CD4-positive, alpha-beta T cell treated with Interleukin-21 for 1 hour (primary cell): ENCODE data around the gene KISS1.

Source experiments
- DNase-seq: peaks from one replicate; pipeline ENCODE4 v3.0.0-alpha.2; 2020

The KISS1 gene

GRCh38 chr1:204153667-204154066 lies 42.6 kb downstream of the KISS1 start:
- DNase-seq = no peak

- no peak for DNase-seq
These were observed 43.8 kb downstream of the KISS1 start for GRCh38 chr1:204152310-204153044.

GRCh38 chr1:204151552-204152309 lies 44.6 kb downstream of the KISS1 start, which contains the start of gene ETNK2:
Gene ETNK2 (minus strand): TSS chr1:204152044. CDS start chr1:204151852, 192 bp downstream.
- DNase-seq = peak; percentile 71

- peak; percentile 20 for DNase-seq
These were observed 45.4 kb downstream of the KISS1 start for GRCh38 chr1:204150702-204151551.

GRCh38 chr1:204149635-204150565 lies 46.4 kb downstream of the KISS1 start:
- no peak for DNase-seq

- DNase-seq = no peak
These were observed 47.2 kb downstream of the KISS1 start for GRCh38 chr1:204149107-204149506.

GRCh38 chr1:204147406-204148383 lies 48.6 kb downstream of the KISS1 start:
- DNase-seq = no peak

- no peak for DNase-seq
These were observed 49.3 kb downstream of the KISS1 start for GRCh38 chr1:204146965-204147364.

- DNase-seq = no peak
These were observed 50.0 kb downstream of the KISS1 start for GRCh38 chr1:204146309-204146708.

GRCh38 chr1:204145033-204145504 lies 51.2 kb downstream of the KISS1 start:
- DNase-seq = no peak

GRCh38 chr1:204143276-204144041 lies 52.8 kb downstream of the KISS1 start:
- no peak for DNase-seq

- DNase-seq = no peak
These were observed 54.0 kb downstream of the KISS1 start for GRCh38 chr1:204142032-204142974.

GRCh38 chr1:204141131-204141530 lies 55.2 kb downstream of the KISS1 start:
- no peak for DNase-seq
